Neural cell (in vitro differentiated cells): ENCODE data around the gene ITPR2. TPM values are rescaled to one million over a fixed set of nuclear protein-coding genes. Genes with fewer than 3 reads are reported as not detected.

Experiments
- H2AFZ ChIP-seq: fragments of 200-600, 300-800 bp; sonication (generic), shearing (Covaris generic); 2 replicates; pipeline ENCODE4 v1.6.0; 2014; ENCODE audit warnings: low read depth, mild to moderate bottlenecking, antibody characterized with exemption, low read length, moderate library complexity
- H3F3A ChIP-seq: fragments of 200-600 bp; shearing (Covaris generic); 2 replicates; pipeline ENCODE4 v1.6.1; 2016; ENCODE audit warnings: mild to moderate bottlenecking, moderate library complexity, mixed read lengths, antibody characterized with exemption, low read length; ENCODE audit not compliant: insufficient read depth, poor library complexity, severe bottlenecking
- H3K27ac ChIP-seq: fragments of 200-600, 300-800 bp; sonication (generic), shearing (Covaris generic); 2 replicates; pipeline ENCODE4 v1.5.1; 2014; ENCODE audit warnings: mild to moderate bottlenecking, low read length, moderate library complexity
- H3K27me3 ChIP-seq: fragments of 300-800, 200-600 bp; sonication (generic), shearing (Covaris generic); 2 replicates; pipeline ENCODE4 v1.6.0; 2014; ENCODE audit warnings: mild to moderate bottlenecking, low read depth, low read length, moderate library complexity; ENCODE audit not compliant: insufficient read depth
- H3K36me3 ChIP-seq: fragments of 300-800, 200-600 bp; sonication (generic), shearing (Covaris generic); 2 replicates; pipeline ENCODE4 v1.5.1; 2014; ENCODE audit warnings: mild to moderate bottlenecking, antibody characterized with exemption, low read length, moderate library complexity; ENCODE audit not compliant: insufficient read depth
- H3K4me2 ChIP-seq: fragments of 300-800, 200-600 bp; sonication (generic), shearing (Covaris generic); 2 replicates; pipeline ENCODE4 v1.6.0; 2014; ENCODE audit warnings: mild to moderate bottlenecking, low read length
- H3K4me3 ChIP-seq: fragments of 300-800, 200-600 bp; sonication (generic), shearing (Covaris generic); 2 replicates; pipeline ENCODE4 v1.5.1; 2014; ENCODE audit warnings: mild to moderate bottlenecking, low read length, moderate library complexity
- H3K79me2 ChIP-seq: fragments of 200-600 bp; shearing (Covaris generic); replicated peaks from 2 replicates; pipeline ENCODE4 v1.6.0; 2014; ENCODE audit warnings: mild to moderate bottlenecking, low read length, moderate library complexity; ENCODE audit not compliant: insufficient read depth
- H3K9ac ChIP-seq: fragments of 300-800, 200-600 bp; sonication (generic), shearing (Covaris generic); 2 replicates; pipeline ENCODE4 v1.6.1; 2016; ENCODE audit warnings: mild to moderate bottlenecking, low read length, mixed read lengths
- H3K9me2 ChIP-seq: fragments of 200-600 bp; shearing (Covaris generic); 2 replicates; pipeline ENCODE4 v1.6.1; 2016; ENCODE audit warnings: mild to moderate bottlenecking, low read length, mixed read lengths; ENCODE audit not compliant: insufficient read depth
- H3K9me3 ChIP-seq: fragments of 200-600, 300-800 bp; sonication (generic), shearing (Covaris generic); 2 replicates; pipeline ENCODE4 v1.6.1; 2016; ENCODE audit warnings: mild to moderate bottlenecking, mixed run types, low read length, moderate library complexity, mixed read lengths
- H4K20me1 ChIP-seq: fragments of 200-600 bp; shearing (Covaris generic); 2 replicates; pipeline ENCODE4 v1.6.1; 2016; ENCODE audit warnings: mild to moderate bottlenecking, mixed run types; ENCODE audit not compliant: insufficient read depth
- CTCF ChIP-seq: fragments of 450-650 bp; IDR thresholded peaks from 2 replicates; pipeline ENCODE4 v1.5.1; 2014; ENCODE audit warnings: antibody characterized with exemption, mild to moderate bottlenecking, moderate library complexity; ENCODE audit not compliant: poor library complexity, severe bottlenecking
- EP300 ChIP-seq: fragments of 450-650 bp; conservative IDR thresholded peaks from 2 replicates; pipeline ENCODE4 v1.6.1; 2014; ENCODE audit warnings: antibody characterized with exemption, mild to moderate bottlenecking, moderate library complexity; ENCODE audit not compliant: poor library complexity, severe bottlenecking
- EZH2 ChIP-seq: fragments of 200-600, 300-800 bp; shearing (Covaris generic), sonication (generic); IDR thresholded peaks from 2 replicates; pipeline ENCODE4 v1.6.1; 2014; ENCODE audit warnings: antibody characterized with exemption, low read length, borderline replicate concordance, mild to moderate bottlenecking; ENCODE audit not compliant: insufficient read depth, poor library complexity, severe bottlenecking
- MXI1 ChIP-seq: fragments of 450-650 bp; conservative IDR thresholded peaks from 2 replicates; pipeline ENCODE4 v1.6.1; 2014; ENCODE audit warnings: antibody characterized with exemption, mild to moderate bottlenecking; ENCODE audit not compliant: poor library complexity, severe bottlenecking
- POLR2AphosphoS5 ChIP-seq: IDR thresholded peaks from 2 replicates; pipeline ENCODE4 v1.6.1; 2012
- RAD21 ChIP-seq: fragments of 450-650 bp; conservative IDR thresholded peaks from 2 replicates; pipeline ENCODE4 v1.6.1; 2014; ENCODE audit warnings: antibody characterized with exemption, mild to moderate bottlenecking, moderate library complexity
- REST ChIP-seq: IDR thresholded peaks from 2 replicates; pipeline ENCODE4 v1.6.1; 2012; ENCODE audit warnings: borderline replicate concordance
- SMC3 ChIP-seq: fragments of 450-650 bp; conservative IDR thresholded peaks from 2 replicates; pipeline ENCODE4 v1.6.1; 2014; ENCODE audit warnings: antibody characterized with exemption, mild to moderate bottlenecking, moderate library complexity; ENCODE audit not compliant: poor library complexity
- TAF1 ChIP-seq: IDR thresholded peaks from 2 replicates; pipeline ENCODE4 v1.6.1; 2012; ENCODE audit warnings: low read depth
- polyA plus RNA-seq: library from polyadenylated mRNA; depleted of rRNA; stranded (reverse); fragments of >200 nt; gene quantifications from 2 replicates; pipeline ENCODE4 v1.2.3, GENCODE V29; 2014

The ITPR2 gene
- polyA plus RNA-seq, 1 donor from 2014 or later = 2.0 TPM

GRCh38 chr12:26633591-26634210, 199.3 kb downstream of the ITPR2 start:
- no peaks in the 10 kb centered on the region for H3K27me3 ChIP-seq
- no peaks in the 10 kb centered on the region for H3K9me3 ChIP-seq
- H3K4me2 ChIP-seq = no peak overlapping the region
- no peaks in the 10 kb centered on the region for H3K9me2 ChIP-seq
- H3F3A ChIP-seq = no peaks in the 10 kb centered on the region
- H3K9ac ChIP-seq = no peak overlapping the region
- no peaks in the 10 kb centered on the region for H3K79me2 ChIP-seq
- TF ChIP-seq EZH2 = no peak
- no peak overlapping the region for H2AFZ ChIP-seq
- H3K36me3 ChIP-seq = no peaks in the 10 kb centered on the region
- no peak overlapping the region for H3K4me3 ChIP-seq
- H3K27ac ChIP-seq = no peak overlapping the region
- H4K20me1 ChIP-seq = no peaks in the 10 kb centered on the region

- H4K20me1 ChIP-seq = no peaks in the 10 kb centered on the region
- no peak overlapping the region for H2AFZ ChIP-seq
- H3K36me3 ChIP-seq = no peaks in the 10 kb centered on the region
- no peak overlapping the region for H3K9ac ChIP-seq
- H3K9me2 ChIP-seq = no peaks in the 10 kb centered on the region
- H3K27ac ChIP-seq = no peak overlapping the region
- TF ChIP-seq POLR2AphosphoS5 (no peak), MXI1 (no peak), REST (no peak), TAF1 (no peak), EP300 (no peak), EZH2 (no peak), SMC3 (no peak), RAD21 (no peak), CTCF (no peak)
- no peak overlapping the region for H3K4me3 ChIP-seq
- no peaks in the 10 kb centered on the region for H3K27me3 ChIP-seq
- no peaks in the 10 kb centered on the region for H3K9me3 ChIP-seq
- no peaks in the 10 kb centered on the region for H3K79me2 ChIP-seq
- H3K4me2 ChIP-seq = no peak overlapping the region
- H3F3A ChIP-seq = no peaks in the 10 kb centered on the region
Measured at GRCh38 chr12:26632756-26633155, 200.2 kb downstream of the ITPR2 start.

- H3K9me3 ChIP-seq = no peaks in the 10 kb centered on the region
- H3K4me2 ChIP-seq = no peak overlapping the region
- no peaks in the 10 kb centered on the region for H3F3A ChIP-seq
- no peaks in the 10 kb centered on the region for H3K79me2 ChIP-seq
- H3K36me3 ChIP-seq = no peaks in the 10 kb centered on the region
- no peaks in the 10 kb centered on the region for H4K20me1 ChIP-seq
- H3K9me2 ChIP-seq = no peaks in the 10 kb centered on the region
- TF ChIP-seq SMC3 (no peak), CTCF (no peak), TAF1 (no peak), MXI1 (no peak), POLR2AphosphoS5 (no peak), REST (no peak), EP300 (no peak), RAD21 (no peak), EZH2 (no peak)
- no peaks in the 10 kb centered on the region for H3K27me3 ChIP-seq
- no peak overlapping the region for H2AFZ ChIP-seq
- no peak overlapping the region for H3K9ac ChIP-seq
- H3K4me3 ChIP-seq = no peak overlapping the region
- no peak overlapping the region for H3K27ac ChIP-seq
Measured at GRCh38 chr12:26631846-26632245, 201.1 kb downstream of the ITPR2 start.
